Heart left ventricle (tissue), 16 donors: ENCODE data around the gene PTPRD. TPM values are rescaled to one million over a fixed set of nuclear protein-coding genes. Genes with fewer than 3 reads are reported as not detected.

Source experiments
- ATAC-seq, 4 donors: fragments of 200-7000 bp; cut with Tn5 transposase; one replicate each; pipeline ENCODE4 v1.9.1; 2020 to 2022; ENCODE audit warnings: moderate library complexity in 4 of 4, mild to moderate bottlenecking in 3 of 4, moderate number of reproducible peaks in 1 of 4
- DNase-seq, 5 donors: peaks; one replicate each; pipeline ENCODE4 v3.0.0-alpha.2; 2020
- H3K27ac ChIP-seq, 12 donors: fragments of 200-600 bp; sonication (generic) in 4 of 12; one replicate each; pipeline versions ENCODE4 v1.5.0 to v1.8.0; 2016 to 2022; ENCODE audit warnings: mild to moderate bottlenecking in 2 of 12
- H3K27me3 ChIP-seq, 9 donors: fragments of 200-600 bp; sonication (generic) in 2 of 9; one replicate each; pipeline versions ENCODE4 v1.5.1 to v1.8.0; 2016 to 2022; ENCODE audit warnings: mild to moderate bottlenecking in 3 of 9
- H3K36me3 ChIP-seq, 9 donors: fragments of 200-600 bp; sonication (generic) in 2 of 9; one replicate each; pipeline versions ENCODE4 v1.5.0 to v1.8.0; 2018 to 2022; ENCODE audit warnings: mild to moderate bottlenecking in 2 of 9
- H3K4me1 ChIP-seq, 12 donors: fragments of 200-600 bp; sonication (generic) in 4 of 12; one replicate each; pipeline versions ENCODE4 v1.5.0 to v1.8.0; 2016 to 2022; ENCODE audit warnings: mild to moderate bottlenecking in 3 of 12
- H3K4me3 ChIP-seq, 12 donors: fragments of 200-600 bp; sonication (generic) in 4 of 12; one replicate each; pipeline versions ENCODE4 v1.5.0 to v1.8.0; 2017 to 2022; ENCODE audit warnings: mild to moderate bottlenecking in 9 of 12, moderate library complexity in 4 of 12
- H3K9me3 ChIP-seq, 12 donors: fragments of 200-600 bp; sonication (generic) in 4 of 12; one replicate each; pipeline versions ENCODE4 v1.5.0 to v1.8.0; 2016 to 2022; ENCODE audit warnings: mild to moderate bottlenecking in 1 of 12
- CTCF ChIP-seq, 12 donors: fragments of 200-600 bp; sonication (generic) in 4 of 12; IDR thresholded peaks; one replicate each; pipeline versions ENCODE4 v1.5.0 to v1.8.0; 2018 to 2022; ENCODE audit warnings: antibody characterized with exemption in 12 of 12, mild to moderate bottlenecking in 5 of 12
- POLR2A ChIP-seq, 2 donors: fragments of 450-650 bp; IDR thresholded peaks; one replicate each; pipeline ENCODE4 v1.6.1; 2017; ENCODE audit warnings: antibody characterized with exemption in 2 of 2, mild to moderate bottlenecking in 2 of 2, moderate library complexity in 2 of 2
- WGBS, 4 donors: extraction: QIAGEN DNeasy Blood & Tissue Kit in 2 of 4; methylation state at CpG; one replicate each; pipeline versions ENCODE4 v1.1.5 to v1.1.7; 2013 to 2018; 5-methylcytosine and 5-hydroxymethylcytosine counted together
- intact Hi-C, 10 donors: fragments of 100-400 bp; cut with DNase I; formaldehyde crosslinking; loops; one replicate each; pipeline versions ENCODE4 v1.11.1 to v1.14.2; 2022
- polyA plus RNA-seq, 2 donors: library from polyadenylated mRNA; stranded (reverse); fragments of 200-250 nt; gene quantifications; one replicate each; pipeline ENCODE4 v1.2.3, GENCODE V29; 2013
- total RNA-seq, 9 donors: library from RNA; depleted of rRNA in 2 of 9; stranded (reverse); fragments of >200 nt in 2 of 9; fragmentation: NEBNext Ultra II Directional in 3 of 9; extraction: Animal tissue kit (Norgen Biotek cat#: 25700) in 3 of 9; gene quantifications; one replicate each; pipeline versions ENCODE4 v1.1.0 to v1.2.4, GENCODE V29; 2016 to 2023
- donor health status: ischemic (EF 13 %, LVEDD 7.1; RV severe dilation, severe dysfunction).
- donor health status: healthy with polysubstance abuse.
- donor health status: DM: no; HTN: yes; CAD: no.
- donor health status: DM: no; HTN: no; CAD: no.
- donor health status: ischemic (EF 25% LVEDD 6.9; RV normal size, moderate dysfunction).
- donor health status: ischemic (EF 25% LVEDD 5.7; RV mildly dilated, moderate dysfunction).
- donor health status: healthy.
- donor health status: DM: yes; HTN: yes; CAD: no.
- donor health status: ischemic (EF 35%, LVEDD 5.7; RV mildly dilated, moderate dysfunction).
- donor health status: nonischemic (EF 11% LVEDD 7.7; RV severe dilation, severe dysfunction).
- donor health status: DM: yes; HTN: yes; CAD: no.
- donor health status: PGD.
- donor health status: ischemic (EF 29% LVEDD 5.4; RV normal size, mild dysfunction).
- donor health status: nonischemic (EF 23%, LVEDD 6.1; RV moderate dilation, normal function).

PTPRD gene
- total and polyA plus RNA-seq, 11 donors, result 1.4 to 25.3 (median 15.1) TPM

DNA sequence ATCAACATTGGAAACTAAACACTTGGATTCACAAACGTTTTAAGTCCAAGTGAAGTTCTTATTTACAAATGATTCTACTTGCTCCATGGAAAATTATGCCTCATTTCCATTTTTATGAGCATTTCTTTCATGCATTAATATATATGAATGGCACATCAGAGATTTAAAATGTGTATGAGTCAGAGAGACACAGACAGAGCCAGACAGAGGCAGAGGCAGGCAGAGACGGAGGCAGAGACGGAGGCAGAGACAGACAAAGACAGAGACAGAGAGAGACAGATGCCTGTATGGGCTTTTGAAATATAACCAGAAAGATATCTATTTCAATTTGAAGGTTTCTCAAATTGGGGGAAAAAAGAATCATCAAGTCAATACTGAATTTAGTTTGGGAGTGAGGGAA is 649.0 kb downstream of the PTPRD start:
- Histone ChIP-seq H3K4me3 (no peak overlapping the region), H3K4me1 (no peaks in the 10 kb centered on the region), H3K9me3 (no peaks in the 10 kb centered on the region), H3K36me3 (no peaks in the 10 kb centered on the region), H3K27me3 (no peaks in the 10 kb centered on the region), H3K27ac (no peak overlapping the region)
- no peak for TF ChIP-seq POLR2A (IDR thresholded peaks at IDR 0.05)
- TF ChIP-seq CTCF (IDR thresholded peaks at IDR 0.05), result no peak
- intact Hi-C loops, result no loop called here
- no peak for ATAC-seq
- DNase-seq, result no peak
- WGBS, 4 donors, result 69 to 74% (median 73%) methylated on average over 3 of the region's 3 CpGs

GRCh38 chr9:9961934-9962333 is 650.9 kb downstream of the PTPRD start:
- no peak for TF ChIP-seq CTCF (IDR thresholded peaks at IDR 0.05)
- TF ChIP-seq POLR2A (IDR thresholded peaks at IDR 0.05), result no peak
- H3K4me1 ChIP-seq, result no peaks in the 10 kb centered on the region
- ATAC-seq (no peak), DNase-seq (no peak)
- H3K27me3 ChIP-seq, result no peaks in the 10 kb centered on the region
- WGBS, 4 donors, result 46 to 89% (median 80%) methylated on average over 1 of the region's 1 CpG
- H3K4me3 ChIP-seq, result no peak overlapping the region
- no peaks in the 10 kb centered on the region for H3K9me3 ChIP-seq
- no peaks in the 10 kb centered on the region for H3K36me3 ChIP-seq
- intact Hi-C loops, result no loop called here
- no peak overlapping the region for H3K27ac ChIP-seq

- H3K4me1 ChIP-seq, result no peaks in the 10 kb centered on the region
- no peaks in the 10 kb centered on the region for H3K36me3 ChIP-seq
- no peak overlapping the region for H3K4me3 ChIP-seq
- 13 to 30% (median 20%) methylated on average over 2 of the region's 2 CpGs for WGBS, 4 donors
- no peak for ATAC-seq
- H3K27ac ChIP-seq, result no peak overlapping the region
- H3K9me3 ChIP-seq, result no peaks in the 10 kb centered on the region
- TF ChIP-seq POLR2A (IDR thresholded peaks at IDR 0.05) (no peak), CTCF (IDR thresholded peaks at IDR 0.05) (no peak)
- intact Hi-C loops, result no loop called here
- H3K27me3 ChIP-seq, result no peaks in the 10 kb centered on the region
- no peak for DNase-seq
These were observed 651.3 kb downstream of the PTPRD start for GRCh38 chr9:9961487-9961886.

DNA sequence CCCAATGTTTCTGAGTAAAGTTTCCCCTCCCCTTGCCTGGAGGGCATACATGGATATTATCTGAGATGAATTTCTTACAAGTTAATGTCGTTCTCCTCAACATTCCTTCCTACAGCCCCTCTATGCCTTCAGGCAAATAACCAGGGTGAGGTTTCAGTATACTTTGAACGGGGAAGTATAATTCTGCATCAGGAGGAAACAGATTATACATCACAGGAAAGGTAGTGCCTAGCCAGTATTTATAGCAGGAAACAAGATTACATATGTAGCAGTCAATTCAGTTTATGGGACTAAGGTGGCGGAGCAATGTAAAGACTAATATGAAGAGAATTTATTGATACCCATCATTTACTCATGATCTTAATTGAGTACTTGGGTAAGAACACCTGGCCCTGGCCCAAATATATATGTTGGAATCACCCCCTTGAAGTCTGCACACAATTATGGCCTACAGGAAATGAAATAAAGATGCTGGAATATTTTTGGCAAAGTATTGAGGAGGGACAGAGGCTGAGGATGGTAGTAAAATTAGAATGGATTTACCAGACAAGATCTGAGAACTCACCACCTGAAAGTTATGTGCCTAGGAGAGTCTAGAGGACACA is 661.1 kb downstream of the PTPRD start:
- Histone ChIP-seq H3K27me3 (no peaks in the 10 kb centered on the region), H3K4me3 (no peak overlapping the region), H3K4me1 (peaks cover 0 to 5% (median 0%) of the 10 kb centered on the region in 12 donors), H3K9me3 (no peaks in the 10 kb centered on the region), H3K36me3 (no peaks in the 10 kb centered on the region), H3K27ac (no peak overlapping the region)
- no peak for ATAC-seq
- TF ChIP-seq POLR2A (IDR thresholded peaks at IDR 0.05) (no peak), CTCF (IDR thresholded peaks at IDR 0.05) (no peak)
- 56 to 70% (median 67%) methylated on average over 3 of the region's 3 CpGs for WGBS, 4 donors
- intact Hi-C loops, result no loop called here
- no peak for DNase-seq
